ENCODE measurements around the gene DCAF11.

Gene DCAF11

DNA sequence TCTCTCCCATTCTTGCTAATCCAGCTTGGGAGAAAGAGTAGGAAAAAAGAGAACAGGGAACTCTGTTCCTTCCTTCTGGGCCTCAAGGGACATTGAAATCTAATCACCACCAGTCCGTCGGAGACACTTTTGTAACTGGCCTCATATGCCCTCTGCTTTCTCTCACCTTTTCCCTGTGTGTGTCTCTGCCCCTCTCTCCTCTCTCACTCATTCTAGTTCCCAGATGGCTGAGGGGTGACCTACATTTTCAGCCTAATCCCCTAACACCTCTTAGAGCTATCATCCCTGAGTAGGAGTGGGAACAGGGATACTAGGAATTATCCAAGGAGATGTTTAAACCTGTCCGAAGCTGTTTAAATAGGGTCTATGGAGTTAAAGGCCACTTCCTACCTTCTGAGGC, 29.4 kb upstream of the DCAF11 start:
- TF ChIP-seq, protein P1, sequence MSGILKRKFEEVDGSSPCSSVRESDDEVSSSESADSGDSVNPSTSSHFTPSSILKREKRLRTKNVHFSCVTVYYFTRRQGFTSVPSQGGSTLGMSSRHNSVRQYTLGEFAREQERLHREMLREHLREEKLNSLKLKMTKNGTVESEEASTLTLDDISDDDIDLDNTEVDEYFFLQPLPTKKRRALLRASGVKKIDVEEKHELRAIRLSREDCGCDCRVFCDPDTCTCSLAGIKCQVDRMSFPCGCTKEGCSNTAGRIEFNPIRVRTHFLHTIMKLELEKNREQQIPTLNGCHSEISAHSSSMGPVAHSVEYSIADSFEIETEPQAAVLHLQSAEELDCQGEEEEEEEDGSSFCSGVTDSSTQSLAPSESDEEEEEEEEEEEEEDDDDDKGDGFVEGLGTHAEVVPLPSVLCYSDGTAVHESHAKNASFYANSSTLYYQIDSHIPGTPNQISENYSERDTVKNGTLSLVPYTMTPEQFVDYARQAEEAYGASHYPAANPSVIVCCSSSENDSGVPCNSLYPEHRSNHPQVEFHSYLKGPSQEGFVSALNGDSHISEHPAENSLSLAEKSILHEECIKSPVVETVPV (CRISPR knock-in tag; IDR thresholded peaks at IDR 0.05), result no peak
- TF ChIP-seq, protein P2, sequence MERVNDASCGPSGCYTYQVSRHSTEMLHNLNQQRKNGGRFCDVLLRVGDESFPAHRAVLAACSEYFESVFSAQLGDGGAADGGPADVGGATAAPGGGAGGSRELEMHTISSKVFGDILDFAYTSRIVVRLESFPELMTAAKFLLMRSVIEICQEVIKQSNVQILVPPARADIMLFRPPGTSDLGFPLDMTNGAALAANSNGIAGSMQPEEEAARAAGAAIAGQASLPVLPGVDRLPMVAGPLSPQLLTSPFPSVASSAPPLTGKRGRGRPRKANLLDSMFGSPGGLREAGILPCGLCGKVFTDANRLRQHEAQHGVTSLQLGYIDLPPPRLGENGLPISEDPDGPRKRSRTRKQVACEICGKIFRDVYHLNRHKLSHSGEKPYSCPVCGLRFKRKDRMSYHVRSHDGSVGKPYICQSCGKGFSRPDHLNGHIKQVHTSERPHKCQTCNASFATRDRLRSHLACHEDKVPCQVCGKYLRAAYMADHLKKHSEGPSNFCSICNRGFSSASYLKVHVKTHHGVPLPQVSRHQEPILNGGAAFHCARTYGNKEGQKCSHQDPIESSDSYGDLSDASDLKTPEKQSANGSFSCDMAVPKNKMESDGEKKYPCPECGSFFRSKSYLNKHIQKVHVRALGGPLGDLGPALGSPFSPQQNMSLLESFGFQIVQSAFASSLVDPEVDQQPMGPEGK (CRISPR knock-in tag; IDR thresholded peaks at IDR 0.05; ENCODE audit: borderline replicate concordance), result no peak
- TF ChIP-seq ZFP30 (CRISPR knock-in tag; IDR thresholded peaks at IDR 0.05) (no peak), CSDC2 (CRISPR knock-in tag; IDR thresholded peaks at IDR 0.05) (no peak), ESRRG (CRISPR knock-in tag; IDR thresholded peaks at IDR 0.05) (no peak), ZFP3 (CRISPR knock-in tag; IDR thresholded peaks at IDR 0.05) (no peak), OSR1 (CRISPR knock-in tag; IDR thresholded peaks at IDR 0.05) (no peak), TCF4 (CRISPR knock-in tag; IDR thresholded peaks at IDR 0.05; ENCODE audit: borderline replicate concordance) (no peak), ZNF565 (CRISPR knock-in tag; conservative IDR thresholded peaks at IDR 0.05; ENCODE audit: low read depth) (no peak), ARNTL (CRISPR knock-in tag; IDR thresholded peaks at IDR 0.05; ENCODE audit: borderline replicate concordance, low read depth) (no peak), GLIS3 (CRISPR knock-in tag; IDR thresholded peaks at IDR 0.05) (no peak), ZNF70 (CRISPR knock-in tag; IDR thresholded peaks at IDR 0.05) (no peak), TOX (CRISPR knock-in tag; IDR thresholded peaks at IDR 0.05; ENCODE audit: borderline replicate concordance) (no peak)
- TF ChIP-seq, protein P3, sequence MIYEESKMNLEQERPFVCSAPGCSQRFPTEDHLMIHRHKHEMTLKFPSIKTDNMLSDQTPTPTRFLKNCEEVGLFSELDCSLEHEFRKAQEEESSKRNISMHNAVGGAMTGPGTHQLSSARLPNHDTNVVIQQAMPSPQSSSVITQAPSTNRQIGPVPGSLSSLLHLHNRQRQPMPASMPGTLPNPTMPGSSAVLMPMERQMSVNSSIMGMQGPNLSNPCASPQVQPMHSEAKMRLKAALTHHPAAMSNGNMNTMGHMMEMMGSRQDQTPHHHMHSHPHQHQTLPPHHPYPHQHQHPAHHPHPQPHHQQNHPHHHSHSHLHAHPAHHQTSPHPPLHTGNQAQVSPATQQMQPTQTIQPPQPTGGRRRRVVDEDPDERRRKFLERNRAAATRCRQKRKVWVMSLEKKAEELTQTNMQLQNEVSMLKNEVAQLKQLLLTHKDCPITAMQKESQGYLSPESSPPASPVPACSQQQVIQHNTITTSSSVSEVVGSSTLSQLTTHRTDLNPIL (CRISPR knock-in tag; IDR thresholded peaks at IDR 0.05; ENCODE audit: low read depth), result no peak
- TF ChIP-seq, protein P4, sequence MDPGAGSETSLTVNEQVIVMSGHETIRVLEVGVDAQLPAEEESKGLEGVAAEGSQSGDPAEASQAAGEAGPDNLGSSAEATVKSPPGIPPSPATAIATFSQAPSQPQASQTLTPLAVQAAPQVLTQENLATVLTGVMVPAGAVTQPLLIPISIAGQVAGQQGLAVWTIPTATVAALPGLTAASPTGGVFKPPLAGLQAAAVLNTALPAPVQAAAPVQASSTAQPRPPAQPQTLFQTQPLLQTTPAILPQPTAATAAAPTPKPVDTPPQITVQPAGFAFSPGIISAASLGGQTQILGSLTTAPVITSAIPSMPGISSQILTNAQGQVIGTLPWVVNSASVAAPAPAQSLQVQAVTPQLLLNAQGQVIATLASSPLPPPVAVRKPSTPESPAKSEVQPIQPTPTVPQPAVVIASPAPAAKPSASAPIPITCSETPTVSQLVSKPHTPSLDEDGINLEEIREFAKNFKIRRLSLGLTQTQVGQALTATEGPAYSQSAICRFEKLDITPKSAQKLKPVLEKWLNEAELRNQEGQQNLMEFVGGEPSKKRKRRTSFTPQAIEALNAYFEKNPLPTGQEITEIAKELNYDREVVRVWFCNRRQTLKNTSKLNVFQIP (CRISPR knock-in tag; IDR thresholded peaks at IDR 0.05; ENCODE audit: borderline replicate concordance, low read depth), result no peak
- ATAC-seq, result no peak

DNA sequence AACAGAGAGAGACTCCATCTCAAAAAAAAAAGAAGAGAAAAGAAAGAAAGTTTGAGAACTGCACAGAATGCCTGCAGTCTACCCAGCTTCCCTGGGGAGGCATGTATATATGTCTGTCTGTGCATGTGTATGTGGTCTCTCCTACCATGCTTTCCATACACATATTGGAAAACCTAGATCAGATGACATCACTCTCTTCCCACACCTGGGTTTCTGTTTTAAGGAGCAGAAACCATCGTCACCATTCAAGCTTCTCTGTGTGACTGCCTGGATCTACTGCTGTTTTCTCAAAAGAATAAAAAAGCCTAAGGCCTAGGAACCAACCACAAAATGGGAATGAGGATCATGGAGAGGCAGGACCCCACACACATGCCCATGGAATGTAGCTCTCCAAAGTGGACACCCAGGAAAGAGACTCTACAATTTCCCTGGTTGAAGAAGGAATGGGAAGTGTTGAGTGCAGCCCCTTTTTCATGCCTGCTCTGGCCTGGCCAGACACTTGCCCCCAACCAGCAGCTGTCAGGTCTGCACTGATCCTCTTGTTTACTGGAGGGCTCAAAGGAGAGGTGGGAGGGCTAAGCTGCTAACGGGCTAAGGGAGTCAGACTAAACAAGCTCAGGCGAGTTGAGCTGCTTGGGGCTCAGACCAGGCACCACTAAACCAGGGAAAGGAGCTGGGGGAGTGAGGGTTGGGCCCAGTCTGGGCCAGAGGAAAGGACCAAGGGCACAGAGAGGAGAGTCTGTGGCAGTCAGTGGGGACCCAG, 28.2 kb upstream of the DCAF11 start:
- no peak for ATAC-seq
- TF ChIP-seq ZC3H10 (CRISPR knock-in tag; IDR thresholded peaks at IDR 0.05) (no peak), ZFP3 (CRISPR knock-in tag; IDR thresholded peaks at IDR 0.05) (no peak), TOX (CRISPR knock-in tag; IDR thresholded peaks at IDR 0.05; ENCODE audit: borderline replicate concordance) (no peak), PPARA (CRISPR knock-in tag; IDR thresholded peaks at IDR 0.05; ENCODE audit: borderline replicate concordance) (no peak)
- TF ChIP-seq, protein P2 (CRISPR knock-in tag; IDR thresholded peaks at IDR 0.05; ENCODE audit: borderline replicate concordance), result no peak
- TF ChIP-seq, protein P1 (CRISPR knock-in tag; IDR thresholded peaks at IDR 0.05), result no peak
- TF ChIP-seq, protein P5, sequence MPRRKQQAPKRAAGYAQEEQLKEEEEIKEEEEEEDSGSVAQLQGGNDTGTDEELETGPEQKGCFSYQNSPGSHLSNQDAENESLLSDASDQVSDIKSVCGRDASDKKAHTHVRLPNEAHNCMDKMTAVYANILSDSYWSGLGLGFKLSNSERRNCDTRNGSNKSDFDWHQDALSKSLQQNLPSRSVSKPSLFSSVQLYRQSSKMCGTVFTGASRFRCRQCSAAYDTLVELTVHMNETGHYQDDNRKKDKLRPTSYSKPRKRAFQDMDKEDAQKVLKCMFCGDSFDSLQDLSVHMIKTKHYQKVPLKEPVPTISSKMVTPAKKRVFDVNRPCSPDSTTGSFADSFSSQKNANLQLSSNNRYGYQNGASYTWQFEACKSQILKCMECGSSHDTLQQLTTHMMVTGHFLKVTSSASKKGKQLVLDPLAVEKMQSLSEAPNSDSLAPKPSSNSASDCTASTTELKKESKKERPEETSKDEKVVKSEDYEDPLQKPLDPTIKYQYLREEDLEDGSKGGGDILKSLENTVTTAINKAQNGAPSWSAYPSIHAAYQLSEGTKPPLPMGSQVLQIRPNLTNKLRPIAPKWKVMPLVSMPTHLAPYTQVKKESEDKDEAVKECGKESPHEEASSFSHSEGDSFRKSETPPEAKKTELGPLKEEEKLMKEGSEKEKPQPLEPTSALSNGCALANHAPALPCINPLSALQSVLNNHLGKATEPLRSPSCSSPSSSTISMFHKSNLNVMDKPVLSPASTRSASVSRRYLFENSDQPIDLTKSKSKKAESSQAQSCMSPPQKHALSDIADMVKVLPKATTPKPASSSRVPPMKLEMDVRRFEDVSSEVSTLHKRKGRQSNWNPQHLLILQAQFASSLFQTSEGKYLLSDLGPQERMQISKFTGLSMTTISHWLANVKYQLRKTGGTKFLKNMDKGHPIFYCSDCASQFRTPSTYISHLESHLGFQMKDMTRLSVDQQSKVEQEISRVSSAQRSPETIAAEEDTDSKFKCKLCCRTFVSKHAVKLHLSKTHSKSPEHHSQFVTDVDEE (CRISPR knock-in tag; IDR thresholded peaks at IDR 0.05), result no peak
- TF ChIP-seq, protein P4 (CRISPR knock-in tag; IDR thresholded peaks at IDR 0.05; ENCODE audit: borderline replicate concordance, low read depth), result no peak
